Bladder microvascular endothelial cell (primary cell): Measurements from ENCODE around the gene CA4. TPM values are rescaled to one million over a fixed set of nuclear protein-coding genes. Genes with fewer than 3 reads are reported as not detected.

Experiments used
- total RNA-seq: library from RNA; depleted of rRNA; stranded (reverse); fragments of >200 nt; gene quantifications from 2 replicates; pipeline ENCODE4 v1.2.3, GENCODE V29; 2014

CA4 gene
- 0.65 and 1.0 TPM in 2 replicates for total RNA-seq

GRCh38 chr17:60149691-60150582 lies at the start of gene CA4:
Gene CA4 (plus strand): TSS chr17:60149973. CDS start chr17:60150035, 62 bp downstream.

Other genes starting within 250 kb of the CA4 start
- 10.8 and 14.9 TPM in 2 replicates for gene RNFT1, start 185.2 kb upstream of the CA4 start, total RNA-seq
- gene HEATR6, start 71.1 kb upstream of the CA4 start, total RNA-seq = 4.7 and 8.1 TPM in 2 replicates
- gene USP32, start 242.2 kb downstream of the CA4 start, total RNA-seq = 27.0 and 72.5 TPM in 2 replicates